Ramos (cell line): ENCODE measurements around the gene DMD.
"Not testable (repeated sequence)": the region's sequence is repeated elsewhere in the genome, so short reads cannot be mapped to it uniquely, and the experiment has no call there.

Experiments
- in situ Hi-C: fragments of 300-500 bp; cut with MboI; formaldehyde crosslinking; loops from one replicate; pipeline ENCODE4 v1.14.3; 2022; ENCODE audit warnings: low sequenced_read_pairs; ENCODE audit not compliant: unreplicated experiment

Gene DMD

DNA sequence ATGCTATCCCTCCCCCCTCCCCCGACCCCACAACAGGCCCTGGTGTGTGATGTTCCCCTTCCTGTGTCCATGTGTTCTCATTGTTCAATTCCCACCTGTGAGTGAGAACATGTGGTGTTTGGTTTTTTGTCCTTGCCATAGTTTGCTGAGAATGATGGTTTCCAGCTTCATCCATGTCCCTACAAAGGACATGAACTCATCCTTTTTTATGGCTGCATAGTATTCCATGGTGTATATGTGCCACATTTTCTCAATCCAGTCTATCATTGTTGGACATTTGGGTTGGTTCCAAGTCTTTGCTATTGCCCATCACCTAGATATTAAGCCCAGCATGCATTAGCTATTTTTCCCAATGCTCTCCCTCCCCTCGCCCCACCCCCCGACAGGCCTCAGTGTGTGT is 1627.5 kb downstream of the DMD start:
- in situ Hi-C loops: not testable (repeated sequence)

DNA sequence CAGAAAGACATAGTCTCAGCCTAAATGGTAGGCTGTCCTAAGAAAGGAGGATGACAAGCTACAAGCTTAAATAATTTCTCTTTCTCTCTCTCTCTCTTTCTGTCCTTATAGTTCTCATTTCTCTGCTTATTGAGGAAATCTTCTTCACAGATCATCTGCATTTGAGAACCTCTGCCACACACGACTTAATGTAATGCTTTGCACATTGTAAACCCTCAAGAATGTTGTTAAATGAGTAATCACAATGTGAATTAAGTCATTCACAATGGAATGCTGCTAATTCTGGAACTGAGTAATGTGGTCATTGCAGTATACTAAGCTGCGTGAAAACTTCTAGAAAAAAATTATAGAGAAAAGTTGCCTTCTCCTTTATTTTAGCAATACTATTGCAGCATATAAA is 1630.6 kb downstream of the DMD start:
- in situ Hi-C loops: no loop called here

DNA sequence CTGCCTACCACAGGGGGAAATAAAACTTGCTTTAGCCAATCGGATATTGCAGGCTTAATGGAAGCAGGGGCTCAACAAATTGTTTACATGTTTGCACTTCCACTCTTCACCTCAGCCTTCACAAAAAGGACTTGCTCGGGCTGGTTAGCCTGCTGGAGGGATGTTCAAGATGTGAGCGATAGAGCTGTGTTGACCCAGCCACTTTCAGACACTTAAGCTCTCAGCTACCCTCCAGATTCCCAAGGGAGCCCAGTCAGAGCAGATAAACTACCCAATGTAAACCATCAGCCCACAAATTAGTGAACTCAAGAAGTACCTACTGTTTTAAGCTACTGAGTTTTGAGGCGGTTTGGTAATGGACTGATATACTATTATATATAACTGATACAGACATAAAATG is 1631.1 kb downstream of the DMD start:
- in situ Hi-C loops: no loop called here

DNA sequence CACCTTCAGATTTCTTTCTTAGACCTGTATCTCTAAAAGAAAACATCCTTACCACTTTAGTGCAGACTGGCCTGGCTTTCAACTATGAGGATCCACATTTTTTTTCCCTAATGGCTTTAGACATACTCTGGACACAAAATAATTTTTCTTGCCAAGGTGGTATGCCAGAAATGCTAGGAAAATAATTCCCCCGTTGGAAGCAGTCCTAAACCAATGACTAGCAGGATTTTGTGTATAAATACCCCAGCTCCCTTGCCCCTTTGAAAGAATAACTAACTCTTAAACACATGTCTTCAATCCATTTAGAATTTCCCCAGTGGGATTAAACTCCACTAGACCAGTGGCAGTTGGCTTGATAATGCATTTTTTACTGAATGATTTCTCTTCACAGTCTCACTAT is 1639.0 kb downstream of the DMD start:
- in situ Hi-C loops: no loop called here

DNA sequence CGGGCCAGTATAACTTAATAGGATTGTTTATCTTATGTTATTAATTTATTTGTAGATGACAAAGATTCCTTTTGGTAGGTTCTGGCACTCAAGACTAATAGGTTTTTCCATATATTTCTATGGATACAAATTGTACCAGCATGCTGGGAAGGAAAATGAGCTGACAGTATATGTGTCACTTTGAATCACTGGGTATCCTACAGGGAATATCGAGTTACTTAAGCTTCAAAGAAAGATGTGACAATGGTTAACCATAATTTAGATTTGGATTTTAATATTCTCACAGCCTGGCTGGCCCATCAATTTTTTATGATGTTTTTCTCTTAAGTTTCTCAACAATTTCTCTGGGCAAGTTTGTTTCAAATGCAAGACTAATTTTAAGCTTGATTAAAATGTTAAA is 1640.7 kb downstream of the DMD start:
- in situ Hi-C loops: no loop called here

DNA sequence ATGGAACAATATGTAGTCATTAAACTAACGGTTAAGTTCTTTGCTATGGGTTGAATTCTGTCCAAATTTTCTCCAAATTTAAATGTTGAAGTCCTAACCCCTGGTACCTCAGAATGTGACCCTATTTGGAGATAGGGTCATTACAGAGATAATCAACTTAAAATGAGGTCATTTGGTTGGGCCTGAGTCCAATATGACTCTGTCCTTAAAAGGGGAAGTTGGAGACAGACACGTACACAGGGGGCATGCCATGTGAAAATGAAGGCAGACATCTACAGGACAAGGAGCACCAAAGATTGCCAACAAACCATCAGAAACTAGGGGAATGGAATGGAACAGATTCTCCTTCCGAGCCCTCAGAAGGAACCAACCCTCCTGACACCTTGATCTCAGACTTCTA is 1647.6 kb downstream of the DMD start:
- in situ Hi-C loops: no loop called here

DNA sequence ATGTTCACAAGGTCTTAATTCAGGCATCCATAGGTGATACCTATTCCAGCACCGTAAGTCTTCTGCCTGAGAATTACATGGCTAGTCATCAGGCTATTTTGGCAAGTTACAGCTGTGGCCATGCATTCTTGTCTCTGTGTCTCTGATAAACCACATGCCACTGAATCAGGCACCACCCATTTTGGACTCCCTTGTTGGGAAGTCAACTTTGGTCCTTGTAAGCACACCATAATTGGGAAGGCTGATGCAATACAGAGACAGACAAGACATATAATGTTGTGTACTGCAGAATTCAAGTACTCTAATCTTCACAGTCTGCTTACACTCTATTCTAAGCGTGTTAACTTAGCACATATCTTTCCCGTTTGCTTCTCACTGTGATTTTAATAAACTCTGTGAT is 1655.8 kb downstream of the DMD start:
- in situ Hi-C loops: no loop called here

DNA sequence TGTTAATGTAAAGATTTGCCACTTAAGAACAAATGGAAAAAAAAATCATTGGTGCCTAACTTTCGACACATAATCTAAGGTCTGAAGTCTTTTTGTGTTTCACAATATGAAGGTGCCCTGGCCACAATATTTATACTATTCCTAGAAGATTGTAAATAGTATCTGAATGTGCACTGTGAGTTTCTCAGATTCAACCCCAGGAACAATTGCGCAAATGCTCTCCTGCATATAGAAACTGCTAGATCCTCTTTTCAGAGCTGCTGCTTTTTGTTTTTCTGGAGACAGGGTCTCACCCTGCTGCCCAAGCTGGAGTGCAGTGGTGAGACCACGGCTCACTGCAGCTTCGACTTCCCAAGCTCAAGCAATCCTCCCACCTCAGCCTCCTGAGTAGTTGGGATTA is 1659.4 kb downstream of the DMD start:
- in situ Hi-C loops: no loop called here

DNA sequence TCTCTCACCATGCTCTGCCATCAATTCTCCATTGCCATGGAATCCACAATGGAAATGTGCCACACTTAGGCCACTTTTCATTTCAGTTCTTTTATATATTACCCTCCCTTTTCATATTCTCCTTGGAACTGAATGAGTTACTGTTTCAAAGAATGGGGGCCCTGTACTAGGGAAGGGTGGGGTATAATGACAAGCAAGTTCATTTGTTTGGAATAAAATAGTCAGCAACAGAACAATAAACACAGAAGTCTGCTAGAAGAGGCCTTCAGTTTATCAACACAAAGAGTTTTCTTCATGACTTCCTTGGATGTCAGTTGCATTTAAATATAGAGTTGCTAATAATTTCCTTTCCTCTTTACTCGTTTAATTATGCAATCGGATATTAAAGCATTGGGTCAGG is 1661.2 kb downstream of the DMD start:
- in situ Hi-C loops: no loop called here

DNA sequence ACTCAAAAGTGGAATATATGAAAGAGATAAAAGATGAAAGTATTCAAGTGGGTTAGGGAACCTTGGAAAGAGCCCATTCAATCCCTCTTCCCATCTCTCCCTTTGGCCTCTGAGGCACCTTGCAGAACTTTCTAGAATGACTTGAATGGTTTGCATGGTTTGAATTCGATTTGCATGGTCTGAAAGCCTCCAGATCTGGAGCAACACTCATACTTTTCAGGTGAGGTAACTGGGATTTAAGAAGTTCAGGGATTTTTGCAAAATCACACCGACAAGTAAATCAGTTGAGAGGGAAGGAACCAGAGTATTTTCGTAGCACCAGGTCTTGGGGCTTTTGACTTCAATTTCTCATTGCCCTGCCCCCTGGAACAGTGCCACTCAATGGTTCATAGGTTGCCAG is 1663.5 kb downstream of the DMD start:
- in situ Hi-C loops: no loop called here

DNA sequence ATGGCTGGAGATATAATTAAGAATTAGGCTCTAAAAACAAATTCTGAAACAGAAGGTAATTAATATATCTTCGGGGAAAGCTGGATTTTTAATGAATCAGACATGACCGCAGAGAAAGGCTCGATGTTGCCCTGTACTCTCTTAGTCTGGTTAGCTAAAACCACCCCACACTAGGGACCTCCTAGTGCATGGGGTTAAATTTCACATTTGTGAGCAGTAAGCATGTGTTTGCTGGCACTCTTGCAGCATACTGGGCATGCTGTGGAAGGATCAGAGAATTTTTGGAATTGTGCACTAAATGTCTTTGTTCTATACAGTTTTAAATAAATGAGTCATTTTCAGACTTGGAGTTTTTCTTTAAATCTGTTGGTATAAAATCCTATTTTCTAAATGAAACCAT is 1663.9 kb downstream of the DMD start:
- in situ Hi-C loops: no loop called here

DNA sequence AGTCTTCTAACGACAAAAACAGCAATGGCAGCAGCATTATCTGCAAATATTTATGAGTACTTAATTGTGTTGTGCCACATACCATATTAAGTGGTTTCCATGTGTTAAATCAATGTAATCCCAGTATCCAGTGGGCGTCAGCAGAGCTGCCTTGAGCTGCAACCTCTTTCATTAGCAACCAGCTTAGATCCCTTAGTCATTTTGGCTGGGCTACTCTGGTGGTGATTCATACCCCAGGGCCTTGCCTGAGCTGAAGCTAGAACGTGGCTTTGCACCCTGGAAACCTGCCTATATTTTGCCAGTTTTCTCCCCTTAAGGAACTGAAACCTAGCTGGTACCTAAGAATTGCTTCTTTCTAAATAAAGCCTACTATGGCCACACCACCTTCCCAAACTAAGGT is 1665.2 kb downstream of the DMD start:
- in situ Hi-C loops: no loop called here

DNA sequence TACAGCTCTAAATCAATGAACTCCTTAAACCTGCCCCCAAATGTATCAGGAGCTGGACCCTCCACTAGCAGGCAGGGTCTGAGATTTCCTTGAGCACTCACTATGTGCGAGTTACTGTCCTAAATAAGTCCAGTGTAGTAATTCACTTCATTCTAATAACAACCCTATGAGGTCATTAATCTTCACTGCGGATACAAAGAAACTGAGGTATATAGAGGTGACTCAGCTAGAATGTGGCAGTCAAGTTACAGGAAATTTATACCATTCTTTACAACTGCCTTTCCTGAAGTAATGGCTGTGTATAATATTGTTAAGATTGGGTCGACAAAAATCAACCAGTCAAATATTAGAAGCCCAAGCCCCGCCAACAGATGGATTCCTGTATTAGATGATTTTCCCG is 1665.6 kb downstream of the DMD start:
- in situ Hi-C loops: no loop called here

DNA sequence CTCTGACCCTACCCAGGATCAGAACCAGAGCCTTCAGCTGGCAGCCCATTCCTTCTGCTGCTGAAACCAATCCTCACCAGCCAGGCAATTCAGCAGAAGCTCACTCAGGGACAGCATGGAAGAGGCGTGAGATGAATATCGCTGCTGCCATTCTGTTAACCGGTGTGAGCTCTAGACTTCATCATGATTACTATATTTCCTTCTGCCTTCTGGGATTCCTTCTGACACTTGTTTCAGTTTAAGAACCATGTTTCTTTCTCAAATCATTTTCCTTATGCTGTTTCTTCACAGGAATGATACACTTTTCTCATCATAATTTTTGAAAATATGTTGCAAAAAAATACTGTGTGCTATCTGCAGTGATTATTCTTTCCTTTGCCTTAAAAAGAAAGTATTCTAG is 1666.2 kb downstream of the DMD start:
- in situ Hi-C loops: no loop called here

DNA sequence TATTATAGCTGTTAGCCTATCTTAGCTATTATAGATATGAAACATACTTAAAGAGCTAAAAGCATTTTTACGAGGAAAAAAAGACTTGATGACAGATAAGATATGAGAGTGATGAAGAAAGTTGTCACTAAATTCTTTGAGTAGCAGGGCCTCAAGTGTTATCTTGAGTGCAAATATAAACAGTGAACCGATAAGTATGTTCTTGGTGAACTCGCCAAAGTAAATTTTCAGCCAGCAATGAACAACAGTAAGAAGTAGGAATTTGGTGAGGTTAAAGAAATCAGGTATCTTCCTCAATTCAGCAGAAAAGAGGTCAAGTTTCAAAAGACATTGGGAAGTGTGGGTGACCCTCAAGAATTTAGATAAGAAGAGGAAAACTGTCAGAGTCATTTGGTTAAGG is 1667.7 kb downstream of the DMD start:
- in situ Hi-C loops: no loop called here

DNA sequence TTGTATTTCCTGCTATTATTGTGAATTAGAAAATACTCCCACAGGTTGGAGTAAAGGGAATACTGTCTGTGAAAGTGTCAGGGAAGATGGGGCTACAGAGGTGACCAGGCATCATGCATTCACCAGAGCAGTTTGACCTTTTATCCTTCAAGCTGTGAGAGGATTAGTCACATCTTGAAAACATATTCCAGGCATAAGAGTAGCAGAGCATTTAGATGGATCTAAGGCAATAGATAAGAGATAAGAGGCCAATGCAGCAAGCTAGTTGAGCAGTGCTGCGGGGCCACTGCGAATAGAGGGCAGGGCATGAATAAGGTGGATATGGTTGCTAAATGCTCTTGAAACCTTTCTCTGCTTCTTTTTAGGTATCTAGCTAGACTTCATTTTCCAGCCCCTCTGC is 1668.8 kb downstream of the DMD start:
- in situ Hi-C loops: no loop called here

DNA sequence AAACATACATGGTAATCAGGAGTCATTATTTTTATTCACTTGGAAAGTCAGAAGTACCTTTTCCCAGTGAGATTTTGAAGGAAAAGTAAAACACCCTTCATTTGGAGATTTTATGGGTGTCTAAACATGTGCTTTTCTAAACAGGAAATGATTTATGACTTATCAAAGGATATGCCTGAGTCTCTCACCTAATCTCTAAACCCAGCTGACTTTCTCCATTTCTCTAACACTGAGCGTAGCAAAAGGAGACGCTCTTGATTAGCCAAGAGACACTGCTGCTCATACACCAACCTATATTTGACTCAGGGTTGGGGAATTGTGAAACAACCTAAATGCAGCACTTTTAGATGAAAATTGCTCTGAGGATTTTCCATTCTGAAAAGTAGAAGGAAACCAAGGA is 1671.0 kb downstream of the DMD start:
- in situ Hi-C loops: no loop called here

DNA sequence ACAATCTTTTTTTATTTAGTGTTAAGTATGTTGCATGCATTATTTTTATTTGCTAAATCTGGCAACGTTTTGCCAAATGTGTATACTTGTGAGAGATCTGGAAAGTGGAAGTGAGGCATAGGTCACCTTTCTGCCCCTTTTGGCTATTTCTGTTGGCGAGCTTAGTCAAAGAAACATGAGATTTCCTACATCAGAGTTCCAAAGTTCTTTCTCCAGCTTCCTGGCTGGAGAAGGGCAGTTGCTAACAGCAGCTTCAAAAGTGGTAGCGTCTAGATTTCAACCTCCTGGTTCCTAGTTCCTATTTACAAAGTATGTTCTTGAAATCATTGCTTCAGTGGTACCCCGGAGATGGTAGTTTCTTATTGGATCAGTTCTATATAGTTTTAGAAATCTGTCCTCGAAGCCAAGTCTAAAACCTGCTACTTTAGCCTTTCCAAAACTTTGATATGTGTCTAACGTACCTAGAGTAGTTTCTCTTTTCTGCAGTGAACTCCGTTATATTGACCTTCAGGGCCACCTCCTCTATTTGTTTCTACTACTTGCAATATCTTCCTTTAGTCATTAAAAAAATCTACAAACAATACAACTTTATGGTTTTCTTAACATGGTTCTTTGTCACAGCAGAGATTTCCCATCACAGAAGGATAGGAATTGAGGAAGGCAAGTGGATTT is 1683.8 kb downstream of the DMD start:
- in situ Hi-C loops: no loop called here

DNA sequence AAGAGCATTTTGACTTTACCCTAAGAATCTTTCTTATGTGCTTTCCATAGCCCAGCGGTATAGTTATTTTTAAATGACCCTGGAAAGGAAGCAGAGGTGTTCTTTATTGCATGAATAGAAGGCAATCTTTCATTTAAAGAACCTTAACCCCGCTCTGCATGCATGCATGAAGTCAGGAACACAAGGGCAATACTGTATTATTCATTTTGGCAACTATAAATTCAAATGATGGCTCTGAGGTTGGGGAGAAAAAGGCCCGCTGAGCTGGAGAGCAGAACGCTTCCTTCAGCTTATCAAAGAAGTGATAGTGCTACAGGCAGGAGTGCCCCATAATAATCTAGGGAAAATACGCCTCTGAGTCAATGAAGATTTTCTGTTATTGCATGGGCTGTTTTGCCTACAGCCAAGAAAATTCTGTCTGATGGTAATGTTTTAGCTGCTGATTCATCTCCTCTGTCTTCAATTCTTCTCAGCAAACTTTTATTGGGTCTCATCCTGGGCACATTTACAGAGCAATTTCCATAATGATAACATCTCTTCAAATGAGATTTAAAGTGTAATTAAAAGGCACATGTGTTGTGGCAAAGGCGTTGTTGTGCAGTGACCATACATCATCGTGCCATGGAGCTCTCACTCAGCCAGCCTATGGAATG is 1687.3 kb downstream of the DMD start:
- in situ Hi-C loops: no loop called here

DNA sequence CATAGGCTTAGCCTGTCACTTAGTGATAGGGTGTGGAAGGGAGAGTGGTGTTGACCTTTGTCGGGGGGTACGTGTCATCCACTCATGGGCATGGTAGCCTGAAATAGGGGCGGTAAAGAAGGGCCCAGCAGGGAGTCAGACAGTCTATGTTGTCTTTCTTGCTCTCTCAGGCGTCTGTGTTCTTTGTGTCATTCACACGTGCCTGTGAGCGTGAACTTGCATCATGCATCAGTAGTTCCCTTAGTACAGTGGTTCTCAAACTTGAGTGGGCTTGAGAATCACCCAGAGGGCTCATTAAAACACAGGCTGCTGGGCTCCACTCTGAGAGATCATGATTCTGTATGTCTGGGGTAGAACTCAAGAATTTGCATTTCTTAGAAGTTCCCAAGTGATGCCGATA is 1688.6 kb downstream of the DMD start:
- in situ Hi-C loops: no loop called here

DNA sequence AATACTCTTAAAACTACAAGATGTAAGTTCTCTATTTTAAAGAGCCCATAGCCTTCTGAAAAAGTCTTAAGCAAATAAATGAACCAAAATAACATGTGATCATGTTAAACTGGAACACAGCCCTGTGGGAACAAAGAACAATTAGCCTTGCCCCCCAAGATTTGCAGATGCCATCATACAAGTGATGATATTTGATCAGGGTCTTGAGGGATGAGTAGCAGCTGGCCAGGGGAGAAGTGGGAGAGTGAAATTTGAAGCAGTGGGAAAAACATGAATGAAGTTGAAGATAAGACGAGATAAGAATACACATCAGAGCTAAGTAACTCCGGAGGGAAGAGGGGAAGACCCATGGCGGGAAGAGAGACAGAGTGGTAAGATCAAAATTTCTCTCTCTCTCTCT is 1689.4 kb downstream of the DMD start:
- in situ Hi-C loops: no loop called here

DNA sequence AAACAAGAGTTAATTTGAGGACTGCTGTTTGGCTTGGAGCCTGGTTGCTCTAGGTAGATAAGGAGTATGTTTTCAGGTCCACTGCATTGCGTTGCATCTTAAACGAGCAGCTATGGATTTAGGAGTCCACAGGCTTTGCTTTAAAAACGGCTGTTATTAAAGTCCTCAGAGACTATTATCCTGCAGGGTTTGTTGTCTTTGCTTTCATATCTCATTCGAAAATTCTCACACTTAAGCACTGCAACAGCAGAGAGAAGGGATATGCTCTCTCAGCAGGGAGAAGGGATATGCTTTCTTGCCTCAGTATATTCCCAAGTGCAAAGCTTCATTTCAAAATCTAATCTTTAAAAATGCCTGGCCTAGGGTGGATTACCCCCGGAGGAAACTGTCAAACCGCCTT is 1694.8 kb downstream of the DMD start:
- in situ Hi-C loops: no loop called here
